ENCODE data around the gene COL7A1.
A peak's percentile ranks its signal among the peaks of the same experiment; 100 is the strongest.
"Not testable (repeated sequence)": the region's sequence is repeated elsewhere in the genome, so short reads cannot be mapped to it uniquely, and the experiment has no call there.

Gene COL7A1

GRCh38 chr3:48555949-48556795 lies 39.0 kb downstream of the COL7A1 start:
- no peak for TF ChIP-seq CTCF (IDR thresholded peaks at IDR 0.05; ENCODE audit: insufficient read depth, low read length, missing control alignments)
- no peak for DNase-seq (ENCODE audit: low read depth, low spot score)
- ChIA-PET CTCF (interaction anchor here (0.8 to 9.1 kb wide), 11 partner anchors 7 to 155 kb away, joined by 3 to 88 read pairs (median 7); partner anchors contain the start of gene SLC26A6), POLR2A (interaction anchor here (1.1 to 2.2 kb wide), 2 partner anchors 14 to 79 kb away, joined by 3 to 10 read pairs; partner anchors contain the start of gene SLC26A6)
- peak overlapping the region; percentile 86 for H3K4me3 ChIP-seq (ENCODE audit: low read depth, low read length)

GRCh38 chr3:48555231-48555948 lies 39.7 kb downstream of the COL7A1 start:
- POLR2A ChIA-PET = no interaction called here
- peak overlapping the region; percentile 86 for H3K4me3 ChIP-seq (ENCODE audit: low read depth, low read length)
- no peak for TF ChIP-seq CTCF (IDR thresholded peaks at IDR 0.05; ENCODE audit: insufficient read depth, low read length, missing control alignments)
- DNase-seq (ENCODE audit: low read depth, low spot score) = no peak
- CTCF ChIA-PET = interaction anchor here (0.7 to 2.7 kb wide), 7 partner anchors 8 to 155 kb away, joined by 3 to 16 read pairs (median 5); no protein-coding TSS in a partner anchor

- CTCF ChIA-PET = interaction anchor here (0.6 to 3.6 kb wide), 7 partner anchors 7 to 153 kb away, joined by 3 to 19 read pairs (median 7); partner anchors contain the start of gene SLC26A6
- POLR2A ChIA-PET = interaction anchor here (0.6 kb wide), 1 partner anchor 360 kb away, joined by 3 read pairs; no protein-coding TSS in a partner anchor
These were observed 41.0 kb downstream of the COL7A1 start for GRCh38 chr3:48553886-48554845.

GRCh38 chr3:48553361-48553760 lies 41.8 kb downstream of the COL7A1 start:
- POLR2A ChIA-PET = interaction anchor here (0.5 kb wide), 1 partner anchor 85 kb away, joined by 3 read pairs; no protein-coding TSS in a partner anchor
- no peak for TF ChIP-seq CTCF (IDR thresholded peaks at IDR 0.05; ENCODE audit: insufficient read depth, low read length, missing control alignments)
- CTCF ChIA-PET = interaction anchor here (0.7 to 3.6 kb wide), 9 partner anchors 8 to 281 kb away, joined by 3 to 19 read pairs (median 5); partner anchors contain the start of gene SLC26A6
- no peak overlapping the region for H3K4me3 ChIP-seq (ENCODE audit: low read depth, low read length)
- DNase-seq (ENCODE audit: low read depth, low spot score) = no peak

More at GRCh38 chr3:48553886-48554845, 41.0 kb downstream of the COL7A1 start:
- no peak for DNase-seq (ENCODE audit: low read depth, low spot score)
- no peak overlapping the region for H3K4me3 ChIP-seq (ENCODE audit: low read depth, low read length)
- no peak for TF ChIP-seq CTCF (IDR thresholded peaks at IDR 0.05; ENCODE audit: insufficient read depth, low read length, missing control alignments)

GRCh38 chr3:48552111-48552951 lies 42.8 kb downstream of the COL7A1 start:
- no peak overlapping the region for H3K4me3 ChIP-seq (ENCODE audit: low read depth, low read length)
- no peak for TF ChIP-seq CTCF (IDR thresholded peaks at IDR 0.05; ENCODE audit: insufficient read depth, low read length, missing control alignments)
- no peak for DNase-seq (ENCODE audit: low read depth, low spot score)
- CTCF ChIA-PET = interaction anchor here (1.3 to 3.6 kb wide), 7 partner anchors 10 to 280 kb away, joined by 3 to 19 read pairs (median 4); partner anchors contain the start of gene SLC26A6
- POLR2A ChIA-PET = interaction anchor here (0.6 to 1.2 kb wide), 2 partner anchors 26 to 113 kb away, joined by 3 read pairs; partner anchors contain the start of gene CCDC51

- ChIA-PET POLR2A (interaction anchor here (1.2 kb wide), 1 partner anchor 112 kb away, joined by 3 read pairs; the partner anchor contains the start of gene CCDC51), CTCF (interaction anchor here (0.6 to 9.9 kb wide), 7 partner anchors 13 to 151 kb away, joined by 3 to 106 read pairs (median 10); partner anchors contain the start of genes CCDC51, SLC26A6 and TMA7)
- DNase-seq (ENCODE audit: low read depth, low spot score); H3K4me3 ChIP-seq (ENCODE audit: low read depth, low read length): not testable (repeated sequence)
These were observed 43.5 kb downstream of the COL7A1 start for GRCh38 chr3:48551651-48552050.
